ENCODE data around the gene TMEM273. TPM values are rescaled to one million over a fixed set of nuclear protein-coding genes. Genes with fewer than 3 reads are reported as not detected.

The TMEM273 gene
- total RNA-seq, 1 experiment from 2014 or later = 0.09 TPM

DNA sequence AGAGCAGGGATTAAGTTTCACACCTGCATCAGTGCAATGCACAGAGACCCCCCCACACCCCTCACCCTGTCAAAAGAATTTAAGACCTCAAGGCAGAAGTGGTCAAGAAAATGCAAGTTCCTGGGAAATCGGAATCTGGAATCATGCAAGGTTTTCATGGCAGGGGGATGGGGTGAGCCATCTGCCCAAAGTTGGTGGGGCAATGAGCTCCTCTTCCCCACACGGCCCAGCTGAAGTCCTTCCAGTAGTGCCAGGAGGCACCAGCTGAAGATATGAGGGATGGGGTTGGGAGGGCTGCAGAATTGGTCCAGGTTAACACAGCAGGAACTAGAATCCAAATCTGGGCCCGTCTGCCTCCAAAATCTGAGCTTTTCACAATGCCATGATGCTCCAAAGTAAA, 25.0 kb upstream of the TMEM273 start:
- Mint-ChIP-seq H3K9me3 (no peaks in the 10 kb centered on the region), H3K27ac (no peak overlapping the region), H3K27me3 (ENCODE audit: low read depth) (peaks cover 3% of the 10 kb centered on the region), H3K4me3 (no peak overlapping the region), H3K36me3 (no peaks in the 10 kb centered on the region), H3K4me1 (peaks cover 9% of the 10 kb centered on the region)
- TF ChIP-seq GABPB1 (CRISPR knock-in tag; IDR thresholded peaks at IDR 0.05) (no peak), SMAD3 (CRISPR knock-in tag; IDR thresholded peaks at IDR 0.05; ENCODE audit: borderline replicate concordance) (no peak), TEAD4 (CRISPR knock-in tag; IDR thresholded peaks at IDR 0.05) (no peak), MXD4 (CRISPR knock-in tag; IDR thresholded peaks at IDR 0.05; ENCODE audit: borderline replicate concordance) (no peak)
- TF ChIP-seq, protein P1, sequence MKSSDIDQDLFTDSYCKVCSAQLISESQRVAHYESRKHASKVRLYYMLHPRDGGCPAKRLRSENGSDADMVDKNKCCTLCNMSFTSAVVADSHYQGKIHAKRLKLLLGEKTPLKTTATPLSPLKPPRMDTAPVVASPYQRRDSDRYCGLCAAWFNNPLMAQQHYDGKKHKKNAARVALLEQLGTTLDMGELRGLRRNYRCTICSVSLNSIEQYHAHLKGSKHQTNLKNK (CRISPR knock-in tag; IDR thresholded peaks at IDR 0.05) = no peak
- POLR2A ChIA-PET = no interaction called here
- CTCF ChIA-PET = interaction anchor here (1.4 kb wide), 1 partner anchor 195 kb away, joined by 8 read pairs; no protein-coding TSS in a partner anchor
- ATAC-seq = no peak
- DNase-seq (ENCODE audit: low spot score) = no peak

DNA sequence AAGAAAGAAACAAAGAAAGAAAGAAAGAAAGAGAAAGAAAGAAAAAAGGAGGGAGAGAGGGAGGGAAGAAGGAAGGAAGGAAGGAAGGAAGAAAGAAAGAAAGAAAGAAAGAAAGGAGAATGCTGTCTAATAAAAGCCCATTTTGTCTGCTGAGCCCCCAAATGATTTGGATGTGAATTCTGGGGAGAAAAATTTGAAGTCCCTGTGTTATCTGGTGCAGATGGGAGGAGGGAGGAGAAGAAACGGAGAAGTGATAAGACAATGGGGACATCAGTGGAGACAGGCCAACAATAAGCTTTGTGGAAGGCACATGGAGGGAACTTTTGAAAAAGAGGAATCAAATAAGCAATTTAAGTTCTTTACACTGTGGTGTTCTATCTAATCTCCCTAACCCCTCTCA, 24.6 kb upstream of the TMEM273 start:
- peaks cover 9% of the 10 kb centered on the region for H3K4me1 Mint-ChIP-seq
- no peaks in the 10 kb centered on the region for H3K9me3 Mint-ChIP-seq
- DNase-seq (ENCODE audit: low spot score) = no peak
- peaks cover 3% of the 10 kb centered on the region for H3K27me3 Mint-ChIP-seq (ENCODE audit: low read depth)
- H3K4me3 Mint-ChIP-seq = no peak overlapping the region
- POLR2A ChIA-PET = no interaction called here
- CTCF ChIA-PET = interaction anchor here (1.4 kb wide), 1 partner anchor 195 kb away, joined by 8 read pairs; no protein-coding TSS in a partner anchor
- H3K36me3 Mint-ChIP-seq = no peaks in the 10 kb centered on the region
- ATAC-seq = no peak
- TF ChIP-seq SMAD3 (CRISPR knock-in tag; IDR thresholded peaks at IDR 0.05; ENCODE audit: borderline replicate concordance) (no peak), JAZF1 (CRISPR knock-in tag; IDR thresholded peaks at IDR 0.05) (no peak), ZBTB21 (CRISPR knock-in tag; IDR thresholded peaks at IDR 0.05; ENCODE audit: borderline replicate concordance) (no peak)
- TF ChIP-seq, protein P2, sequence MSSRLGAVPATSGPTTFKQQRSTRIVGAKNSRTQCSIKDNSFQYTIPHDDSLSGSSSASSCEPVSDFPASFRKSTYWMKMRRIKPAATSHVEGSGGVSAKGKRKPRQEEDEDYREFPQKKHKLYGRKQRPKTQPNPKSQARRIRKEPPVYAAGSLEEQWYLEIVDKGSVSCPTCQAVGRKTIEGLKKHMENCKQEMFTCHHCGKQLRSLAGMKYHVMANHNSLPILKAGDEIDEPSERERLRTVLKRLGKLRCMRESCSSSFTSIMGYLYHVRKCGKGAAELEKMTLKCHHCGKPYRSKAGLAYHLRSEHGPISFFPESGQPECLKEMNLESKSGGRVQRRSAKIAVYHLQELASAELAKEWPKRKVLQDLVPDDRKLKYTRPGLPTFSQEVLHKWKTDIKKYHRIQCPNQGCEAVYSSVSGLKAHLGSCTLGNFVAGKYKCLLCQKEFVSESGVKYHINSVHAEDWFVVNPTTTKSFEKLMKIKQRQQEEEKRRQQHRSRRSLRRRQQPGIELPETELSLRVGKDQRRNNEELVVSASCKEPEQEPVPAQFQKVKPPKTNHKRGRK (CRISPR knock-in tag; IDR thresholded peaks at IDR 0.05; ENCODE audit: borderline replicate concordance) = 0 out of 2 replicates have a peak, but pooled peaks have one; percentile 42
- H3K27ac Mint-ChIP-seq = no peak overlapping the region

DNA sequence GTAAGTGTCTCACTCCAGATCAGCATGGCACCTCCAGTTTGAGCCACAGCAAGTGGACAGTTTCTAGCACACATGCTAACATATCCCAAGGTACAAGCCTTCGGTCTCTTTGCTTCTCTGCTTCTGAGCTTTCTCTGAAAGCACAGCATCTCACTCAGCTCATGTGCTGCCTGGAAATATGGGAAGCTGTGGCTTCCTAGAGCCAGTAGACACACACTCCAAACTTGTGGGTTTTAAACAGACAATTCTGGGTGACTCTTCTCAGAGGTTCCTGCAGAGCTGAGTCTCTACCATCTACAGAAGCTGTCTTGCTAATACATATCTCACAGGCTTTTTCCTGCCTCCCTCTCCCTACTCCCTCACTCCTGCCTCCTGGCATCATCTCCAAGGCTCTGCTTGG, 23.9 kb upstream of the TMEM273 start:
- Mint-ChIP-seq H3K27me3 (ENCODE audit: low read depth) (peaks cover 3% of the 10 kb centered on the region), H3K4me1 (peaks cover 9% of the 10 kb centered on the region), H3K36me3 (no peaks in the 10 kb centered on the region), H3K9me3 (no peaks in the 10 kb centered on the region), H3K27ac (no peak overlapping the region), H3K4me3 (no peak overlapping the region)
- ChIA-PET POLR2A (no interaction called here), CTCF (no interaction called here)
- DNase-seq (ENCODE audit: low spot score) = no peak
- TF ChIP-seq ERG (CRISPR knock-in tag; IDR thresholded peaks at IDR 0.05) (no peak), RORB (CRISPR knock-in tag; IDR thresholded peaks at IDR 0.05) (no peak), ZNF532 (CRISPR knock-in tag; IDR thresholded peaks at IDR 0.05; ENCODE audit: borderline replicate concordance) (no peak), SMAD3 (CRISPR knock-in tag; IDR thresholded peaks at IDR 0.05; ENCODE audit: borderline replicate concordance) (no peak)
- no peak for ATAC-seq

DNA sequence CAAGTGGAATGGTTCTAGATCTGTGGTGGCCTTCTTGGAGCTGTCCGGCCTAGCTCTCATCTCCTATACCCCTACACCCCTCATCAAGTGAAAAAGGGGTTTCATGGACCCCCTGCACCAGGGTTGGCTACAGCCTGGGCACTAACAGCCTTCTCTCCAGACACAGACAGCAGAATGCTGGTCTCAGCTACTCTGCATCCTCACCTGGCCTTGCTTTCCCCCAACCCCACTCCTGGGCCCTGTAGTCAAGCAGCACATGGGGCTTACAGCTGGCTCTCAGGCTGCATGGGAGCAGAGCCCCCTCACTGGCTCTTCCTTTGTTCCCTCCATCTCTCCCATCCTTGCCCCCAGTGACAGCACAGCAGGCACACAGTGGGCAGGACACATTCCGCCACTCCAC, 20.8 kb upstream of the TMEM273 start:
- POLR2A ChIA-PET = no interaction called here
- DNase-seq (ENCODE audit: low spot score) (no peak), ATAC-seq (no peak)
- Mint-ChIP-seq H3K36me3 (peaks cover 3% of the 10 kb centered on the region; the same call in 1 of the 2 replicates), H3K27me3 (ENCODE audit: low read depth) (peaks cover under 1% of the 10 kb centered on the region), H3K4me1 (peaks cover 9% of the 10 kb centered on the region), H3K4me3 (no peak overlapping the region), H3K27ac (no peak overlapping the region), H3K9me3 (peaks cover 10% of the 10 kb centered on the region)
- CTCF ChIA-PET = no interaction called here
- TF ChIP-seq USF1 (CRISPR knock-in tag; IDR thresholded peaks at IDR 0.05) (no peak), GTF2I (CRISPR knock-in tag; conservative IDR thresholded peaks at IDR 0.05) (no peak), ZNF423 (CRISPR knock-in tag; IDR thresholded peaks at IDR 0.05) (no peak)
- TF ChIP-seq, protein P3, sequence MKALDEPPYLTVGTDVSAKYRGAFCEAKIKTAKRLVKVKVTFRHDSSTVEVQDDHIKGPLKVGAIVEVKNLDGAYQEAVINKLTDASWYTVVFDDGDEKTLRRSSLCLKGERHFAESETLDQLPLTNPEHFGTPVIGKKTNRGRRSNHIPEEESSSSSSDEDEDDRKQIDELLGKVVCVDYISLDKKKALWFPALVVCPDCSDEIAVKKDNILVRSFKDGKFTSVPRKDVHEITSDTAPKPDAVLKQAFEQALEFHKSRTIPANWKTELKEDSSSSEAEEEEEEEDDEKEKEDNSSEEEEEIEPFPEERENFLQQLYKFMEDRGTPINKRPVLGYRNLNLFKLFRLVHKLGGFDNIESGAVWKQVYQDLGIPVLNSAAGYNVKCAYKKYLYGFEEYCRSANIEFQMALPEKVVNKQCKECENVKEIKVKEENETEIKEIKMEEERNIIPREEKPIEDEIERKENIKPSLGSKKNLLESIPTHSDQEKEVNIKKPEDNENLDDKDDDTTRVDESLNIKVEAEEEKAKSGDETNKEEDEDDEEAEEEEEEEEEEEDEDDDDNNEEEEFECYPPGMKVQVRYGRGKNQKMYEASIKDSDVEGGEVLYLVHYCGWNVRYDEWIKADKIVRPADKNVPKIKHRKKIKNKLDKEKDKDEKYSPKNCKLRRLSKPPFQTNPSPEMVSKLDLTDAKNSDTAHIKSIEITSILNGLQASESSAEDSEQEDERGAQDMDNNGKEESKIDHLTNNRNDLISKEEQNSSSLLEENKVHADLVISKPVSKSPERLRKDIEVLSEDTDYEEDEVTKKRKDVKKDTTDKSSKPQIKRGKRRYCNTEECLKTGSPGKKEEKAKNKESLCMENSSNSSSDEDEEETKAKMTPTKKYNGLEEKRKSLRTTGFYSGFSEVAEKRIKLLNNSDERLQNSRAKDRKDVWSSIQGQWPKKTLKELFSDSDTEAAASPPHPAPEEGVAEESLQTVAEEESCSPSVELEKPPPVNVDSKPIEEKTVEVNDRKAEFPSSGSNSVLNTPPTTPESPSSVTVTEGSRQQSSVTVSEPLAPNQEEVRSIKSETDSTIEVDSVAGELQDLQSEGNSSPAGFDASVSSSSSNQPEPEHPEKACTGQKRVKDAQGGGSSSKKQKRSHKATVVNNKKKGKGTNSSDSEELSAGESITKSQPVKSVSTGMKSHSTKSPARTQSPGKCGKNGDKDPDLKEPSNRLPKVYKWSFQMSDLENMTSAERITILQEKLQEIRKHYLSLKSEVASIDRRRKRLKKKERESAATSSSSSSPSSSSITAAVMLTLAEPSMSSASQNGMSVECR (CRISPR knock-in tag; IDR thresholded peaks at IDR 0.05; ENCODE audit: borderline replicate concordance) = no peak
